ENCODE results near the gene RUSC1.

DNA sequence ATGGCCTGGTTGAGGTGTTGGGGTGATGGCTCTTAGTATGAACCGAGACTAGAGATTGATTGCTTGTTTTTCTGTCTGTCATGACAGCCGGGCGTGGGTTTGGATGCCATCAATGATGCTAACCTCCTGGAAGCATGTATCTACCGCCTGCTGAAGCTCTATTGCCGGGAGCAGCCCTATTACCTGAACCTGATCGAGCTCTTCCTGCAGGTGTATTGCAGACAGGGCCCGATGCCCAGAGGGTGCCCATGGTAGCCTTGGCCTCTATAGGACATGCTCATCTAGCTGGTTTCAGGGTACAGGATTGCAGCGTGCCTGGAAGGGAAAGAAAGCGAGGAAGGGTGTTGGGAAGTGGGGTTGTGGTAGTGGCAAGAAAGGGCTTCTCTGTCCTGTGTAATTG is 2.6 kb upstream of the RUSC1 start:
- TF ChIP-seq, protein P1, sequence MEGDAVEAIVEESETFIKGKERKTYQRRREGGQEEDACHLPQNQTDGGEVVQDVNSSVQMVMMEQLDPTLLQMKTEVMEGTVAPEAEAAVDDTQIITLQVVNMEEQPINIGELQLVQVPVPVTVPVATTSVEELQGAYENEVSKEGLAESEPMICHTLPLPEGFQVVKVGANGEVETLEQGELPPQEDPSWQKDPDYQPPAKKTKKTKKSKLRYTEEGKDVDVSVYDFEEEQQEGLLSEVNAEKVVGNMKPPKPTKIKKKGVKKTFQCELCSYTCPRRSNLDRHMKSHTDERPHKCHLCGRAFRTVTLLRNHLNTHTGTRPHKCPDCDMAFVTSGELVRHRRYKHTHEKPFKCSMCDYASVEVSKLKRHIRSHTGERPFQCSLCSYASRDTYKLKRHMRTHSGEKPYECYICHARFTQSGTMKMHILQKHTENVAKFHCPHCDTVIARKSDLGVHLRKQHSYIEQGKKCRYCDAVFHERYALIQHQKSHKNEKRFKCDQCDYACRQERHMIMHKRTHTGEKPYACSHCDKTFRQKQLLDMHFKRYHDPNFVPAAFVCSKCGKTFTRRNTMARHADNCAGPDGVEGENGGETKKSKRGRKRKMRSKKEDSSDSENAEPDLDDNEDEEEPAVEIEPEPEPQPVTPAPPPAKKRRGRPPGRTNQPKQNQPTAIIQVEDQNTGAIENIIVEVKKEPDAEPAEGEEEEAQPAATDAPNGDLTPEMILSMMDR (IDR thresholded peaks at IDR 0.05; ENCODE audit: control extremely low read depth in 1 of 3, insufficient read depth in 1 of 3, low read depth in 1 of 3, low read length in 3 of 3), result no peak
- TF ChIP-seq YY1 (IDR thresholded peaks at IDR 0.05; ENCODE audit: low read depth, low read length) (no peak), CBX8 (IDR thresholded peaks at IDR 0.05; ENCODE audit: borderline replicate concordance, low read depth, low read length) (no peak), POLR2A (IDR thresholded peaks at IDR 0.05; ENCODE audit: control extremely low read depth in 1 of 2, low read depth in 2 of 2, low read length in 2 of 2) (no peak; a peak in 1 of 3 replicates), JUND (IDR thresholded peaks at IDR 0.05; ENCODE audit: low read length) (no peak), TAF1 (IDR thresholded peaks at IDR 0.05; ENCODE audit: low read depth, low read length) (no peak), SIRT6 (IDR thresholded peaks at IDR 0.05; ENCODE audit: low read length) (no peak), EGR1 (IDR thresholded peaks at IDR 0.05; ENCODE audit: borderline replicate concordance, low read depth, low read length) (no peak), EZH2 (IDR thresholded peaks at IDR 0.05; ENCODE audit: low read depth, low read length, severe bottlenecking) (no peak), SRF (IDR thresholded peaks at IDR 0.05; ENCODE audit: low read depth, low read length) (no peak)
- TF ChIP-seq, protein P2, sequence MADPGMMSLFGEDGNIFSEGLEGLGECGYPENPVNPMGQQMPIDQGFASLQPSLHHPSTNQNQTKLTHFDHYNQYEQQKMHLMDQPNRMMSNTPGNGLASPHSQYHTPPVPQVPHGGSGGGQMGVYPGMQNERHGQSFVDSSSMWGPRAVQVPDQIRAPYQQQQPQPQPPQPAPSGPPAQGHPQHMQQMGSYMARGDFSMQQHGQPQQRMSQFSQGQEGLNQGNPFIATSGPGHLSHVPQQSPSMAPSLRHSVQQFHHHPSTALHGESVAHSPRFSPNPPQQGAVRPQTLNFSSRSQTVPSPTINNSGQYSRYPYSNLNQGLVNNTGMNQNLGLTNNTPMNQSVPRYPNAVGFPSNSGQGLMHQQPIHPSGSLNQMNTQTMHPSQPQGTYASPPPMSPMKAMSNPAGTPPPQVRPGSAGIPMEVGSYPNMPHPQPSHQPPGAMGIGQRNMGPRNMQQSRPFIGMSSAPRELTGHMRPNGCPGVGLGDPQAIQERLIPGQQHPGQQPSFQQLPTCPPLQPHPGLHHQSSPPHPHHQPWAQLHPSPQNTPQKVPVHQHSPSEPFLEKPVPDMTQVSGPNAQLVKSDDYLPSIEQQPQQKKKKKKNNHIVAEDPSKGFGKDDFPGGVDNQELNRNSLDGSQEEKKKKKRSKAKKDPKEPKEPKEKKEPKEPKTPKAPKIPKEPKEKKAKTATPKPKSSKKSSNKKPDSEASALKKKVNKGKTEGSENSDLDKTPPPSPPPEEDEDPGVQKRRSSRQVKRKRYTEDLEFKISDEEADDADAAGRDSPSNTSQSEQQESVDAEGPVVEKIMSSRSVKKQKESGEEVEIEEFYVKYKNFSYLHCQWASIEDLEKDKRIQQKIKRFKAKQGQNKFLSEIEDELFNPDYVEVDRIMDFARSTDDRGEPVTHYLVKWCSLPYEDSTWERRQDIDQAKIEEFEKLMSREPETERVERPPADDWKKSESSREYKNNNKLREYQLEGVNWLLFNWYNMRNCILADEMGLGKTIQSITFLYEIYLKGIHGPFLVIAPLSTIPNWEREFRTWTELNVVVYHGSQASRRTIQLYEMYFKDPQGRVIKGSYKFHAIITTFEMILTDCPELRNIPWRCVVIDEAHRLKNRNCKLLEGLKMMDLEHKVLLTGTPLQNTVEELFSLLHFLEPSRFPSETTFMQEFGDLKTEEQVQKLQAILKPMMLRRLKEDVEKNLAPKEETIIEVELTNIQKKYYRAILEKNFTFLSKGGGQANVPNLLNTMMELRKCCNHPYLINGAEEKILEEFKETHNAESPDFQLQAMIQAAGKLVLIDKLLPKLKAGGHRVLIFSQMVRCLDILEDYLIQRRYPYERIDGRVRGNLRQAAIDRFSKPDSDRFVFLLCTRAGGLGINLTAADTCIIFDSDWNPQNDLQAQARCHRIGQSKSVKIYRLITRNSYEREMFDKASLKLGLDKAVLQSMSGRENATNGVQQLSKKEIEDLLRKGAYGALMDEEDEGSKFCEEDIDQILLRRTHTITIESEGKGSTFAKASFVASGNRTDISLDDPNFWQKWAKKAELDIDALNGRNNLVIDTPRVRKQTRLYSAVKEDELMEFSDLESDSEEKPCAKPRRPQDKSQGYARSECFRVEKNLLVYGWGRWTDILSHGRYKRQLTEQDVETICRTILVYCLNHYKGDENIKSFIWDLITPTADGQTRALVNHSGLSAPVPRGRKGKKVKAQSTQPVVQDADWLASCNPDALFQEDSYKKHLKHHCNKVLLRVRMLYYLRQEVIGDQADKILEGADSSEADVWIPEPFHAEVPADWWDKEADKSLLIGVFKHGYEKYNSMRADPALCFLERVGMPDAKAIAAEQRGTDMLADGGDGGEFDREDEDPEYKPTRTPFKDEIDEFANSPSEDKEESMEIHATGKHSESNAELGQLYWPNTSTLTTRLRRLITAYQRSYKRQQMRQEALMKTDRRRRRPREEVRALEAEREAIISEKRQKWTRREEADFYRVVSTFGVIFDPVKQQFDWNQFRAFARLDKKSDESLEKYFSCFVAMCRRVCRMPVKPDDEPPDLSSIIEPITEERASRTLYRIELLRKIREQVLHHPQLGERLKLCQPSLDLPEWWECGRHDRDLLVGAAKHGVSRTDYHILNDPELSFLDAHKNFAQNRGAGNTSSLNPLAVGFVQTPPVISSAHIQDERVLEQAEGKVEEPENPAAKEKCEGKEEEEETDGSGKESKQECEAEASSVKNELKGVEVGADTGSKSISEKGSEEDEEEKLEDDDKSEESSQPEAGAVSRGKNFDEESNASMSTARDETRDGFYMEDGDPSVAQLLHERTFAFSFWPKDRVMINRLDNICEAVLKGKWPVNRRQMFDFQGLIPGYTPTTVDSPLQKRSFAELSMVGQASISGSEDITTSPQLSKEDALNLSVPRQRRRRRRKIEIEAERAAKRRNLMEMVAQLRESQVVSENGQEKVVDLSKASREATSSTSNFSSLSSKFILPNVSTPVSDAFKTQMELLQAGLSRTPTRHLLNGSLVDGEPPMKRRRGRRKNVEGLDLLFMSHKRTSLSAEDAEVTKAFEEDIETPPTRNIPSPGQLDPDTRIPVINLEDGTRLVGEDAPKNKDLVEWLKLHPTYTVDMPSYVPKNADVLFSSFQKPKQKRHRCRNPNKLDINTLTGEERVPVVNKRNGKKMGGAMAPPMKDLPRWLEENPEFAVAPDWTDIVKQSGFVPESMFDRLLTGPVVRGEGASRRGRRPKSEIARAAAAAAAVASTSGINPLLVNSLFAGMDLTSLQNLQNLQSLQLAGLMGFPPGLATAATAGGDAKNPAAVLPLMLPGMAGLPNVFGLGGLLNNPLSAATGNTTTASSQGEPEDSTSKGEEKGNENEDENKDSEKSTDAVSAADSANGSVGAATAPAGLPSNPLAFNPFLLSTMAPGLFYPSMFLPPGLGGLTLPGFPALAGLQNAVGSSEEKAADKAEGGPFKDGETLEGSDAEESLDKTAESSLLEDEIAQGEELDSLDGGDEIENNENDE (IDR thresholded peaks at IDR 0.05; ENCODE audit: insufficient replicate concordance, low read length), result no peak
- TF ChIP-seq, protein P3, sequence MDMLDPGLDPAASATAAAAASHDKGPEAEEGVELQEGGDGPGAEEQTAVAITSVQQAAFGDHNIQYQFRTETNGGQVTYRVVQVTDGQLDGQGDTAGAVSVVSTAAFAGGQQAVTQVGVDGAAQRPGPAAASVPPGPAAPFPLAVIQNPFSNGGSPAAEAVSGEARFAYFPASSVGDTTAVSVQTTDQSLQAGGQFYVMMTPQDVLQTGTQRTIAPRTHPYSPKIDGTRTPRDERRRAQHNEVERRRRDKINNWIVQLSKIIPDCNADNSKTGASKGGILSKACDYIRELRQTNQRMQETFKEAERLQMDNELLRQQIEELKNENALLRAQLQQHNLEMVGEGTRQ (IDR thresholded peaks at IDR 0.05; ENCODE audit: low read length), result no peak
